ENCODE measurements around the gene ROBO1.

Gene ROBO1

GRCh38 chr3:79297245-79297960 lies 470.4 kb downstream of the ROBO1 start:
- DNase-seq, result peak; percentile 85

- DNase-seq, result no peak
Measured at GRCh38 chr3:79286882-79287281, 480.9 kb downstream of the ROBO1 start.

- no peak for DNase-seq
Measured at GRCh38 chr3:79285871-79286270, 481.9 kb downstream of the ROBO1 start.

- no peak for DNase-seq
Measured at GRCh38 chr3:79285380-79285779, 482.4 kb downstream of the ROBO1 start.

GRCh38 chr3:79284781-79285180 lies 483.0 kb downstream of the ROBO1 start:
- no peak for DNase-seq

GRCh38 chr3:79278681-79279080 lies 489.1 kb downstream of the ROBO1 start:
- no peak for DNase-seq

GRCh38 chr3:79268422-79268821 lies 499.4 kb downstream of the ROBO1 start:
- DNase-seq, result no peak

- no peak for DNase-seq
Measured at GRCh38 chr3:79264892-79265291, 502.9 kb downstream of the ROBO1 start.

- no peak for DNase-seq
Measured at GRCh38 chr3:79263423-79263822, 504.4 kb downstream of the ROBO1 start.

GRCh38 chr3:79258479-79258878 lies 509.3 kb downstream of the ROBO1 start:
- DNase-seq, result no peak

- DNase-seq, result no peak
Measured at GRCh38 chr3:79257791-79258190, 510.0 kb downstream of the ROBO1 start.

- DNase-seq, result no peak
Measured at GRCh38 chr3:79255702-79256101, 512.1 kb downstream of the ROBO1 start.

GRCh38 chr3:79255292-79255691 lies 512.5 kb downstream of the ROBO1 start:
- DNase-seq, result no peak

- no peak for DNase-seq
Measured at GRCh38 chr3:79253704-79254103, 514.1 kb downstream of the ROBO1 start.

- DNase-seq, result no peak
Measured at GRCh38 chr3:79253271-79253670, 514.5 kb downstream of the ROBO1 start.

- no peak for DNase-seq
Measured at GRCh38 chr3:79250746-79251145, 517.1 kb downstream of the ROBO1 start.

- DNase-seq, result no peak
Measured at GRCh38 chr3:79249701-79250100, 518.1 kb downstream of the ROBO1 start.

- DNase-seq, result no peak
Measured at GRCh38 chr3:79247725-79248043, 520.1 kb downstream of the ROBO1 start.

GRCh38 chr3:79246875-79247724 lies 520.7 kb downstream of the ROBO1 start:
- DNase-seq, result no peak

- DNase-seq, result no peak
Measured at GRCh38 chr3:79245284-79246138, 522.3 kb downstream of the ROBO1 start.

GRCh38 chr3:79236496-79236895 lies 531.3 kb downstream of the ROBO1 start:
- DNase-seq, result no peak

- no peak for DNase-seq
Measured at GRCh38 chr3:79233431-79234060, 534.3 kb downstream of the ROBO1 start.

- no peak for DNase-seq
Measured at GRCh38 chr3:79230266-79230665, 537.5 kb downstream of the ROBO1 start.

Data from NCI-H1417 treated with DMSO at 0.1 percent for 48 hours (cell line).